SU-DHL-6 (cell line): ENCODE data around the gene EFCAB14.

ENCODE experiments used
- H2AFZ ChIP-seq: fragments of 200-600 bp; sonication (generic); 2 replicates; pipeline ENCODE4 v1.6.1; 2014; ENCODE audit warnings: low read depth, mild to moderate bottlenecking, moderate library complexity, mixed read lengths, antibody characterized with exemption, low read length; ENCODE audit not compliant: severe bottlenecking
- H3F3A ChIP-seq: fragments of 200-600 bp; shearing (Covaris generic); 2 replicates; pipeline ENCODE4 v1.6.0; 2016; ENCODE audit warnings: antibody characterized with exemption, mild to moderate bottlenecking; ENCODE audit not compliant: insufficient read depth
- H3K27ac ChIP-seq: fragments of 200-600 bp; sonication (generic); 2 replicates; pipeline ENCODE4 v1.5.1; 2016; ENCODE audit warnings: low read depth, mild to moderate bottlenecking, low read length, moderate library complexity, mixed read lengths
- H3K27me3 ChIP-seq: fragments of 200-600 bp; sonication (generic), shearing (Covaris generic); 2 replicates; pipeline ENCODE4 v1.6.0; 2014; ENCODE audit warnings: mild to moderate bottlenecking, low read length
- H3K36me3 ChIP-seq: fragments of 200-600 bp; sonication (generic); 2 replicates; pipeline ENCODE4 v1.6.1; 2014; ENCODE audit warnings: mild to moderate bottlenecking, low read length, mixed read lengths
- H3K4me2 ChIP-seq: fragments of 300-600, 200-600 bp; shearing (Covaris generic), sonication (generic); 2 replicates; pipeline ENCODE4 v1.6.0; 2014; ENCODE audit warnings: low read length, low read depth, mild to moderate bottlenecking; ENCODE audit not compliant: poor library complexity, severe bottlenecking
- H3K4me3 ChIP-seq: fragments of 200-600 bp; sonication (generic); 2 replicates; pipeline ENCODE4 v1.5.1; 2014; ENCODE audit warnings: antibody characterized with exemption, low read length, mild to moderate bottlenecking, mixed read lengths; ENCODE audit not compliant: insufficient read depth, poor library complexity, severe bottlenecking
- H3K79me2 ChIP-seq: fragments of 200-600 bp; sonication (generic); 2 replicates; pipeline ENCODE4 v1.6.1; 2014; ENCODE audit warnings: mild to moderate bottlenecking, low read length, moderate library complexity; ENCODE audit not compliant: insufficient read depth
- H3K9ac ChIP-seq: fragments of 200-600 bp; sonication (generic); 2 replicates; pipeline ENCODE4 v1.7.0; 2014; ENCODE audit warnings: mild to moderate bottlenecking, low read length
- H3K9me2 ChIP-seq: fragments of 200-600 bp; sonication (generic); replicated peaks from 2 replicates; pipeline ENCODE4 v1.6.1; 2014; ENCODE audit warnings: low read length; ENCODE audit not compliant: insufficient read depth
- H3K9me3 ChIP-seq: fragments of 200-600 bp; sonication (generic); 2 replicates; pipeline ENCODE4 v1.6.1; 2014; ENCODE audit warnings: low read length, mixed read lengths; ENCODE audit not compliant: insufficient read depth
- H4K20me1 ChIP-seq: fragments of 200-600 bp; sonication (generic); 2 replicates; pipeline ENCODE4 v1.6.1; 2014; ENCODE audit warnings: low read depth, mild to moderate bottlenecking, antibody characterized with exemption, low read length, moderate library complexity, mixed read lengths
- EZH2phosphoT487 ChIP-seq: fragments of 200-600 bp; sonication (generic), shearing (Covaris generic); conservative IDR thresholded peaks from 2 replicates; pipeline ENCODE4 v1.6.1; 2018; ENCODE audit warnings: mild to moderate bottlenecking, antibody characterized with exemption, low read length, moderate library complexity, mixed read lengths
- TF ChIP-seq, protein P1 (sequence below): fragments of 200-600 bp; sonication (generic); IDR thresholded peaks from one replicate; pipeline ENCODE4 v1.5.1; 2017; ENCODE audit warnings: antibody characterized with exemption, mild to moderate bottlenecking, low read length, moderate library complexity; ENCODE audit not compliant: insufficient read depth, poor library complexity, severe bottlenecking

EFCAB14 gene

GRCh38 chr1:46705408-46705807, 13.5 kb downstream of the EFCAB14 start:
- Histone ChIP-seq H4K20me1 (no peaks in the 10 kb centered on the region), H3K27ac (no peak overlapping the region), H3K36me3 (peaks cover 38% of the 10 kb centered on the region), H3K27me3 (no peaks in the 10 kb centered on the region), H3F3A (no peaks in the 10 kb centered on the region), H3K79me2 (0 out of 2 replicates have a peak, but pooled peaks cover 6% of the 10 kb centered on the region), H2AFZ (no peak overlapping the region), H3K4me2 (no peak overlapping the region), H3K9me2 (no peaks in the 10 kb centered on the region), H3K4me3 (no peak overlapping the region), H3K9me3 (no peaks in the 10 kb centered on the region), H3K9ac (no peak overlapping the region)
- TF ChIP-seq, protein P1, sequence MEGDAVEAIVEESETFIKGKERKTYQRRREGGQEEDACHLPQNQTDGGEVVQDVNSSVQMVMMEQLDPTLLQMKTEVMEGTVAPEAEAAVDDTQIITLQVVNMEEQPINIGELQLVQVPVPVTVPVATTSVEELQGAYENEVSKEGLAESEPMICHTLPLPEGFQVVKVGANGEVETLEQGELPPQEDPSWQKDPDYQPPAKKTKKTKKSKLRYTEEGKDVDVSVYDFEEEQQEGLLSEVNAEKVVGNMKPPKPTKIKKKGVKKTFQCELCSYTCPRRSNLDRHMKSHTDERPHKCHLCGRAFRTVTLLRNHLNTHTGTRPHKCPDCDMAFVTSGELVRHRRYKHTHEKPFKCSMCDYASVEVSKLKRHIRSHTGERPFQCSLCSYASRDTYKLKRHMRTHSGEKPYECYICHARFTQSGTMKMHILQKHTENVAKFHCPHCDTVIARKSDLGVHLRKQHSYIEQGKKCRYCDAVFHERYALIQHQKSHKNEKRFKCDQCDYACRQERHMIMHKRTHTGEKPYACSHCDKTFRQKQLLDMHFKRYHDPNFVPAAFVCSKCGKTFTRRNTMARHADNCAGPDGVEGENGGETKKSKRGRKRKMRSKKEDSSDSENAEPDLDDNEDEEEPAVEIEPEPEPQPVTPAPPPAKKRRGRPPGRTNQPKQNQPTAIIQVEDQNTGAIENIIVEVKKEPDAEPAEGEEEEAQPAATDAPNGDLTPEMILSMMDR: no peak
- no peak for TF ChIP-seq EZH2phosphoT487

- TF ChIP-seq, protein P1: no peak
- no peak for TF ChIP-seq EZH2phosphoT487
- H3K36me3 ChIP-seq: peaks cover 38% of the 10 kb centered on the region
- H3F3A ChIP-seq: no peaks in the 10 kb centered on the region
- no peak overlapping the region for H3K27ac ChIP-seq
- no peak overlapping the region for H3K9ac ChIP-seq
- H3K27me3 ChIP-seq: no peaks in the 10 kb centered on the region
- no peak overlapping the region for H3K4me2 ChIP-seq
- H4K20me1 ChIP-seq: no peaks in the 10 kb centered on the region
- H3K9me2 ChIP-seq: no peaks in the 10 kb centered on the region
- H3K4me3 ChIP-seq: no peak overlapping the region
- H2AFZ ChIP-seq: no peak overlapping the region
- peaks cover 18% of the 10 kb centered on the region for H3K79me2 ChIP-seq
- no peaks in the 10 kb centered on the region for H3K9me3 ChIP-seq
Observed at GRCh38 chr1:46703927-46704641, 14.8 kb downstream of the EFCAB14 start.

- TF ChIP-seq EZH2phosphoT487: no peak
- TF ChIP-seq, protein P1: no peak
- H3K9me2 ChIP-seq: no peaks in the 10 kb centered on the region
- no peak overlapping the region for H3K4me3 ChIP-seq
- no peaks in the 10 kb centered on the region for H3K27me3 ChIP-seq
- no peaks in the 10 kb centered on the region for H4K20me1 ChIP-seq
- H3K79me2 ChIP-seq: peaks cover 23% of the 10 kb centered on the region
- no peak overlapping the region for H3K27ac ChIP-seq
- H3F3A ChIP-seq: no peaks in the 10 kb centered on the region
- peaks cover 20% of the 10 kb centered on the region for H3K36me3 ChIP-seq
- H3K9me3 ChIP-seq: no peaks in the 10 kb centered on the region
- H3K9ac ChIP-seq: no peak overlapping the region
- H2AFZ ChIP-seq: no peak overlapping the region
- no peak overlapping the region for H3K4me2 ChIP-seq
Observed at GRCh38 chr1:46699666-46700065, 19.2 kb downstream of the EFCAB14 start.
